AG09319 (cell line): ENCODE measurements around the gene IGSF5.
A peak's percentile ranks its signal among the peaks of the same experiment; 100 is the strongest.

Source experiments
- DNase-seq: peaks from one replicate; pipeline ENCODE4 v3.0.0-alpha.2; 2010; ENCODE audit warnings: low read depth; ENCODE audit errors: extremely low read depth
- CTCF ChIP-seq: IDR thresholded peaks from 2 replicates; pipeline ENCODE4 v1.5.1; 2011; ENCODE audit warnings: low read depth, mild to moderate bottlenecking, inconsistent platforms, low read length, moderate library complexity

The IGSF5 gene

GRCh38 chr21:39712273-39712672, 32.7 kb upstream of the IGSF5 start:
- TF ChIP-seq CTCF = no peak
- no peak for DNase-seq

- no peak for DNase-seq
- no peak for TF ChIP-seq CTCF
Measured at GRCh38 chr21:39712976-39713375, 32.0 kb upstream of the IGSF5 start.

- no peak for DNase-seq
- no peak for TF ChIP-seq CTCF
Measured at GRCh38 chr21:39713905-39714304, 31.1 kb upstream of the IGSF5 start.

- DNase-seq = no peak
- no peak for TF ChIP-seq CTCF
Measured at GRCh38 chr21:39714331-39714730, 30.7 kb upstream of the IGSF5 start.

GRCh38 chr21:39715804-39716397, 29.1 kb upstream of the IGSF5 start:
- TF ChIP-seq CTCF = peak; percentile 57
- peak; percentile 4 for DNase-seq

GRCh38 chr21:39720126-39720778, 24.7 kb upstream of the IGSF5 start:
- no peak for TF ChIP-seq CTCF
- no peak for DNase-seq

GRCh38 chr21:39721885-39722284, 23.1 kb upstream of the IGSF5 start:
- TF ChIP-seq CTCF = no peak
- DNase-seq = no peak
